K562 (cell line): Measurements from ENCODE around the gene ODAD4. TPM values are rescaled to one million over a fixed set of nuclear protein-coding genes. Genes with fewer than 3 reads are reported as not detected.

Source experiments
- ATF3 ChIP-seq, 2 experiments: fragments of 450-650 bp in 1 of 2; sonication (generic) in 1 of 2; formaldehyde crosslinking in 1 of 2; IDR thresholded peaks in 1 of 2; conservative IDR thresholded peaks in 1 of 2; 2 replicates each; pipeline versions ENCODE4 v1.6.1 to v1.8.1; 2016 to 2023; ENCODE audit warnings: mild to moderate bottlenecking in 2 of 2, moderate library complexity in 2 of 2, inconsistent platforms in 1 of 2, missing genetic modification reagents in 1 of 2
- CUX1 ChIP-seq: fragments of 200-800 bp; sonication (Bioruptor generic); IDR thresholded peaks from 2 replicates; pipeline ENCODE4 v1.6.1; 2016; ENCODE audit warnings: missing genetic modification characterization, missing compliant biosample characterization
- DACH1 ChIP-seq: fragments of 450-650 bp; IDR thresholded peaks from 2 replicates; pipeline ENCODE4 v1.6.1; 2018; ENCODE audit not compliant: partially characterized antibody
- HINFP ChIP-seq: fragments of 450-650 bp; conservative IDR thresholded peaks from 2 replicates; pipeline ENCODE4 v1.6.1; 2016; ENCODE audit warnings: missing genetic modification characterization, low read depth, mild to moderate bottlenecking, control low read depth, missing compliant biosample characterization
- POLR2A ChIP-seq: fragments of 450-650 bp; conservative IDR thresholded peaks from 2 replicates; pipeline ENCODE4 v1.6.1; 2016
- PTBP1 ChIP-seq: fragments of 200-400 bp; formaldehyde crosslinking; IDR thresholded peaks from 2 replicates; pipeline ENCODE4 v1.6.1; 2017; ENCODE audit warnings: low read depth, low read length
- STAG1 ChIP-seq: sonication (generic); formaldehyde crosslinking; IDR thresholded peaks from 2 replicates; pipeline ENCODE4 v1.5.0; 2020; ENCODE audit warnings: missing genetic modification reagents, borderline replicate concordance
- ZBED1 ChIP-seq: IDR thresholded peaks from 2 replicates; pipeline ENCODE4 v1.6.1; 2014
- ZNF175 ChIP-seq: fragments of 200-800 bp; sonication (Bioruptor generic); IDR thresholded peaks from 2 replicates; pipeline ENCODE4 v1.6.1; 2016; ENCODE audit warnings: low read depth, mild to moderate bottlenecking, missing genetic modification characterization, missing compliant biosample characterization
- ZSCAN32 ChIP-seq: fragments of 450-650 bp; formaldehyde crosslinking; IDR thresholded peaks from 2 replicates; pipeline ENCODE4 v1.4.0; 2020; ENCODE audit warnings: mild to moderate bottlenecking, moderate library complexity
- polyA plus RNA-seq, 8 experiments: library from polyadenylated mRNA; depleted of rRNA in 4 of 8; stranded (reverse) in 5 of 8; unstranded in 3 of 8; fragments of >200 nt; fragmentation: Nextera tagmentation in 2 of 8; fragmentation: Illumina TruSeq in 1 of 8; extraction: Ambion mirVana in 2 of 8; extraction: Trizol in 1 of 8; gene quantifications; 2 replicates each; pipeline versions ENCODE4 v1.2.1 to v1.2.3, GENCODE V29; 2011 to 2014; ENCODE audit warnings: inconsistent platforms in 1 of 8, missing spikeins in 1 of 8
- total RNA-seq, 7 experiments: library from RNA; depleted of rRNA in 6 of 7; stranded (reverse); fragments of >200 nt in 6 of 7; fragmentation: Illumina TruSeq in 2 of 7; extraction: Trizol in 2 of 7; gene quantifications; 2 replicates each; pipeline versions ENCODE4 v1.2.1 to v1.2.3, GENCODE V29; 2011 to 2021; ENCODE audit warnings: low replicate concordance in 1 of 7

ODAD4 gene
- total and polyA plus RNA-seq, 9 of the 15 experiments (the other 6 are each of a cell fraction or from before 2014, with no cell fraction given), result 0.09 to 0.98 (median 0.51) TPM

- TF ChIP-seq ATF3 (IDR thresholded peaks at IDR 0.05) (no peak), ATF3 (CRISPR knock-in tag; conservative IDR thresholded peaks at IDR 0.05) (no peak), ZNF175 (no peak), HINFP (tag) (no peak), CUX1 (no peak), PTBP1 (no peak), DACH1 (no peak), ZSCAN32 (CRISPR knock-in tag) (no peak), POLR2A (peak; percentile 48), STAG1 (CRISPR knock-in tag) (no peak), ZBED1 (no peak)
- TF ChIP-seq, all 486 proteins: peak for 5
Observed at GRCh38 chr17:41970901-41971331, 40.5 kb downstream of the ODAD4 start (continued).
